ENCODE results near the gene NCOA3.

NCOA3 gene

DNA sequence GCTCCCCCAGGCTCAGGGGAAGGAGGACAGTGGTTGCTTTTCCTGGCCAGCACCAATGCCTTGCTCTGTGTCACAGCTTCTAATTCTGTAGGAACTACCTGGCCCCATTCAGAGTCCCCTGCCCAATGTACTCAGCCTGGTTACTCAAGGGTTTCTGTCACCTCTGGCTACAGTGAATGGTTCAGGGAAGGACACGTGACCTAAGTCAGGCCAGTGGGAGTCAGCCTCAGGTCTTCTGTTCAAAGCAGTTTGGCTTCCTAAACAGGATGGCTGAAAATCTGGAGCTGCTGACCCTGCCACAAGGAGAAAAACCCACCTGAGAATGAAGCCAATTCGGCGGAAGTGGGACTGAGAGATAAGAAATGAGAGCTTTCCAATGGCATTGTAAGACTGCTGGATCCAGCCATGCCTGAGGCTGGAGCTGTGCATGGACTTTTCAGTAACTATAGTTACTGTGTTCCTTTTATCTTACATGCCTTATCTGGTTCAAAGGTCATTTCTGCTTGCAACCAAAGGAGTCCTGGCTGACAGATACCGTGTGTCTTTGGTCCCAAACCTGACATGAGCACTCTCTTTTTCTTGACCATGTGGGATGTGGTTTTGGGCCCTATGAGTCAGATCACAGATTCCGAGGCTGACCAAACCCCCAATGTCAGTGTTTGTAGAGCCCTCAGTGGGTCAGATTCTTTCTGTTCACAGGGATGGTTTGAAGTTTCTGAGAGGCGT, 179.3 kb downstream of the NCOA3 start:
- no peaks in the 10 kb centered on the region for H3K36me3 ChIP-seq (ENCODE audit: insufficient read depth, low read length)
- H3K4me3 ChIP-seq (ENCODE audit: low read depth, low read length): no peak overlapping the region
- H2AFZ ChIP-seq (ENCODE audit: low read length, unreplicated experiment): no peak overlapping the region
- no peaks in the 10 kb centered on the region for H3K79me2 ChIP-seq (ENCODE audit: control insufficient read depth, insufficient read depth, low read length, unreplicated experiment)
- no peaks in the 10 kb centered on the region for H3K4me1 ChIP-seq (ENCODE audit: control insufficient read depth, insufficient read depth, low read length, unreplicated experiment)
- H3K27me3 ChIP-seq (ENCODE audit: insufficient read depth, low read length): no peaks in the 10 kb centered on the region
- H3K27ac ChIP-seq (ENCODE audit: low read depth, low read length): no peak overlapping the region

DNA sequence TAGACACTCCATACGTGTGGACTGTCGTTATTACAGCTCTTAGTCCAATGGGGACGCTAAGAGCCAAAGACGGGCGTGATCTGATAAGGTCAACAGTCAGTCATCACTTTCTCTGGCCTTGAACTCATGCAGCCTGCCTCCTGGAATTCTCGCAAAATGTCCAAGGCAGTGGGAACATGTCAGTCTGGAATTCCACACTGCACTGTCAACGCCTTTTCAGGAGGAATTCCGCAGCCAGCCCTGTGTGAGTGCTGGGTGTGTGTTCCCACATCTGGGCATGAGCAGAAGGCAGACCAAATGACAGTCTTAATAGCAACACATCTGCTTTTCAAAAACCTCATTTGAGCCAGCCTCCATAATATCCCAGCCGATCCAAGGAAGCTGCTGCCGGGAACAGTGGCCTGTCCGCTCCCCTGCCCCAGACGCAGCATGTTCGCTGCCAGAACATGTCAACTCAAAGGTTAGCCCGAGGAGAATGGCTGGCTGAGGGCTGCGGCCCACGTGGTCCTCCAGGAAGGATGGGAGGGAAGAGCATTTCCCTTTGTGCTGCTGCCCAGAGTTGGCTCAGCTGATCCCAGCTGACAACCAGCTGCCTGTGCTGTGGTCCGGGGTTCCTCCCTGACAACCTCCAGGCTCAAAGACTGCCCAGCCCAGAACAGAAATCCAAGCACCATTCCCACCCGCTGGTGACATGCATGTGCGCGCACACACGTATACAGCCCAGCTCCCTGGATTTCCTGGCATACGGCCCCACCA, 180.5 kb downstream of the NCOA3 start:
- Histone ChIP-seq H3K4me1 (ENCODE audit: control insufficient read depth, insufficient read depth, low read length, unreplicated experiment) (no peaks in the 10 kb centered on the region), H2AFZ (ENCODE audit: low read length, unreplicated experiment) (no peak overlapping the region), H3K79me2 (ENCODE audit: control insufficient read depth, insufficient read depth, low read length, unreplicated experiment) (no peaks in the 10 kb centered on the region), H3K36me3 (ENCODE audit: insufficient read depth, low read length) (no peaks in the 10 kb centered on the region), H3K4me3 (ENCODE audit: low read depth, low read length) (no peak overlapping the region), H3K27me3 (ENCODE audit: insufficient read depth, low read length) (no peaks in the 10 kb centered on the region), H3K27ac (ENCODE audit: low read depth, low read length) (no peak overlapping the region)

DNA sequence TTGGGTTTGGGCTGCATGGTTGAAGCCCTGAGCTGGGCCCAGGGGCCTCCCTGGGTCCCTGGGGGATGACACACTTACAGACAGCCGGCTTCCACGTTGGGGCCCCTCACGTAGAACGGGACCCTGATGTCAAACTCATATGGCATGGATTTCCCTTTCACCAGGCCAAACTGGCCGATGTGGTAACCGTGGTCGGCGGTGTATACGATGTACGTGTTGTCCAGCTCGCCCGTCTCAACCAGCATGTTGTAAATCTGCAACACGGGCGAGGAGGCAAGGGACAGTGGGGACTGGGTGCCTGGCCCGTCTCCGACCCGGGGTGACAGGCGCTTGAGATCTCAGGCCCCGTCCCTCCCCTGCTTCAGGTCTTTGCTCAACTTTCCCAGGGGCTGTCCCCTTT, 181.2 kb downstream of the NCOA3 start:
- Histone ChIP-seq H3K36me3 (ENCODE audit: insufficient read depth, low read length) (no peaks in the 10 kb centered on the region), H3K27me3 (ENCODE audit: insufficient read depth, low read length) (no peaks in the 10 kb centered on the region), H3K79me2 (ENCODE audit: control insufficient read depth, insufficient read depth, low read length, unreplicated experiment) (no peaks in the 10 kb centered on the region), H2AFZ (ENCODE audit: low read length, unreplicated experiment) (no peak overlapping the region), H3K4me3 (ENCODE audit: low read depth, low read length) (no peak overlapping the region), H3K4me1 (ENCODE audit: control insufficient read depth, insufficient read depth, low read length, unreplicated experiment) (no peaks in the 10 kb centered on the region), H3K27ac (ENCODE audit: low read depth, low read length) (no peak overlapping the region)

DNA sequence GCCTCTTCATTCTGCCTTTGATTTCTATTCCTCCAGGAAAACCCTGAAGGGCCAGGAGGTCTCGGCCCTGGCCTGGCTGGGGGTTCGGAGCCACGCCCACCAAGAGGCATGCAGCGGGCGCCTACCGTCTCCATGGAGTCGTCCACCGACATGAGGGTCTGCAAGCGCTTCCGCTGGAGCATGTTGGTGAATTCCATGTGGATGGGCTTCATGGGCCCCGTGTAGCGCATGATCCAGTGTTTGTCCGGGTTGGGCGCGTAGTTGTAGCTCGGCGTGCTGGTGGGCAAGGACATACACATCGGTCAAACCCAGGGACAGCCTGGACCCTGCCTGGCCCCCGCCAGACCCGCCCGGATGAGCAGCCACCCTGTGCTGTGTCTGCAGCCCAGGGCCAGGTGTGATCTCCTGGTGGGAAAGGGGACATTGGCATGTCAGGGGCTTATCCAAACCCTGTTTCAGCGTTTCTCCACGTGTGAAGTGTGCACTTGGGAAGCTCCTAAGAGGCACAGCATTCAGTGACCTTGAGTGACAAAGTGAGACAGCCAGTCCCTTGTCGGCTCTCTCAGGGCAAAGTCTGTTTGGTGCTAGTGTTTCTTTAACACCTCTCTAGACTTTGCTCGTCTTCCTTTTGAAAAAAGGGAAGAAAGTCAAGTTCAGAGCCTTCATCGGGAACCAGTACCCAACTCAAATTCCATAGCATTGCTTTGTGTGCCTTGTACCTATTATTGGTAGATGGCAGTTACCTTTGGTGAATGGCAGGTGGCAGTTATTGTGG, 182.8 kb downstream of the NCOA3 start:
- Histone ChIP-seq H3K4me3 (ENCODE audit: low read depth, low read length) (no peak overlapping the region), H3K79me2 (ENCODE audit: control insufficient read depth, insufficient read depth, low read length, unreplicated experiment) (no peaks in the 10 kb centered on the region), H3K27me3 (ENCODE audit: insufficient read depth, low read length) (no peaks in the 10 kb centered on the region), H2AFZ (ENCODE audit: low read length, unreplicated experiment) (no peak overlapping the region), H3K27ac (ENCODE audit: low read depth, low read length) (no peak overlapping the region), H3K36me3 (ENCODE audit: insufficient read depth, low read length) (no peaks in the 10 kb centered on the region), H3K4me1 (ENCODE audit: control insufficient read depth, insufficient read depth, low read length, unreplicated experiment) (no peaks in the 10 kb centered on the region)

DNA sequence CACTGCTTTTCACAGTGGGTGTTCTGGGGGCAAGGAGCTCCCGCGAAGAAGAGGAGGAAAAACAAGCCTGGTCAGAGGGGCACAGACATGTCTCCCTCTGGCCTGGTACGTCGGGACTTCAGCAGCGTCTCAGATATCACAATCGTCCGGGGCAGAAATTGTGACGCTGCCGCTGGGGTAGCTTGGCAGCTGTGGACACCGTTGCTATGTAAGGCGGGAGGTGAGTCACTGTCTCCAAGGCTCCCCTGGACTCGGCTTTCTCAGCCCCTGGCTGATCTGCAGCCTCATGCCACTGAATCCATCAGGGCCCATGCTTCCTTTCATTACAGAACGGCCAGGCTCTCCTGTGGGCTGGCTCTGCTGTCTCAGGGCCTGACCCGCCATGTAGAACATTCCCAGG, 184.9 kb downstream of the NCOA3 start:
- Histone ChIP-seq H3K4me1 (ENCODE audit: control insufficient read depth, insufficient read depth, low read length, unreplicated experiment) (no peaks in the 10 kb centered on the region), H3K79me2 (ENCODE audit: control insufficient read depth, insufficient read depth, low read length, unreplicated experiment) (no peaks in the 10 kb centered on the region), H3K4me3 (ENCODE audit: low read depth, low read length) (no peak overlapping the region), H3K27ac (ENCODE audit: low read depth, low read length) (peak overlapping the region; percentile 37; the same call in 1 of the 2 replicates), H3K36me3 (ENCODE audit: insufficient read depth, low read length) (no peaks in the 10 kb centered on the region), H2AFZ (ENCODE audit: low read length, unreplicated experiment) (no peak overlapping the region), H3K27me3 (ENCODE audit: insufficient read depth, low read length) (no peaks in the 10 kb centered on the region)

DNA sequence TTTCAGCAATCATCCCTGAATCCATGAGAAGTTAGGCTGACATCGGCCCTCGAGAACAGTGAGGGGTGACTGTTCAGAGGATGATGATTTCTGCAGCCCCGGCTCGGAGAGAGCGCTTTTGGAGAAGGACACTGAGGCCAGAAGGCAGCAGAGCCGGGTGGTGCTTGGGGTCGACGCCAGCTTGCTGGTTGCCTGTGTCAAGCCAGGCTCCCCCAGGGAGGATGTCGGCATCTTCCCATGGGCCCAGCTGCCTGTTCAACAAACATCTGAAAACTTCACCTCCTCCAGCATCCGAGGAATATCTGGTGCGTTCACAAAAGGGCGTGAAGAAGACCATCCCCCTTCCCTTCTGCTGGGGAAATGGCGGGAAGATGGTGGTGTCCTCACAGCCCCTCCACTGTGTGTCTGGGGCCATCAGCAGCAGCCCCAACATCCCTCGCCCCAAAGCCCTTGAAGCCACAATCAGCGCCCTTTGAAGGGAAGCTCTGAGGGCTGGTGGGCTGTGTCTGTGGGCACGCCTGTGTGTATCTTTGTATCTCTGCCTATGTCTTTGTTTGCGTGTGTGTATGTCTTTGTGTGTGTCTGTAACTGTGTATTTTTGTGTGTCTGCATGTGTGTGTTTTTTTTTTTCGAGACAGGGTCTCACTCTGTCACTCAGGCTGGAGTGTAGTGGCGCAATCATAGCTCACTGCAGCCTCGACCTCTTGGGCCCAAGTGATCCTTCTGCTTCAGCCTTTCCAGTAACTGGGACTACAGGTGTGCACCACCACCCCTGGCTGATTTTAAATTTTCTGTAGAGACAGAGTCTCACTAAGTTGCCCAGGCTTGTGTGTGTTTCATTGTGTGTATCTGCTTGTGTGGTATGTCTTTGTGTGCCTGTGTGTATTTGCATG, 185.7 kb downstream of the NCOA3 start:
- Histone ChIP-seq H3K4me3 (ENCODE audit: low read depth, low read length) (no peak overlapping the region), H3K4me1 (ENCODE audit: control insufficient read depth, insufficient read depth, low read length, unreplicated experiment) (no peaks in the 10 kb centered on the region), H3K27me3 (ENCODE audit: insufficient read depth, low read length) (no peaks in the 10 kb centered on the region), H3K36me3 (ENCODE audit: insufficient read depth, low read length) (no peaks in the 10 kb centered on the region), H2AFZ (ENCODE audit: low read length, unreplicated experiment) (no peak overlapping the region), H3K27ac (ENCODE audit: low read depth, low read length) (peak overlapping the region; percentile 37; the same call in 1 of the 2 replicates), H3K79me2 (ENCODE audit: control insufficient read depth, insufficient read depth, low read length, unreplicated experiment) (no peaks in the 10 kb centered on the region)

DNA sequence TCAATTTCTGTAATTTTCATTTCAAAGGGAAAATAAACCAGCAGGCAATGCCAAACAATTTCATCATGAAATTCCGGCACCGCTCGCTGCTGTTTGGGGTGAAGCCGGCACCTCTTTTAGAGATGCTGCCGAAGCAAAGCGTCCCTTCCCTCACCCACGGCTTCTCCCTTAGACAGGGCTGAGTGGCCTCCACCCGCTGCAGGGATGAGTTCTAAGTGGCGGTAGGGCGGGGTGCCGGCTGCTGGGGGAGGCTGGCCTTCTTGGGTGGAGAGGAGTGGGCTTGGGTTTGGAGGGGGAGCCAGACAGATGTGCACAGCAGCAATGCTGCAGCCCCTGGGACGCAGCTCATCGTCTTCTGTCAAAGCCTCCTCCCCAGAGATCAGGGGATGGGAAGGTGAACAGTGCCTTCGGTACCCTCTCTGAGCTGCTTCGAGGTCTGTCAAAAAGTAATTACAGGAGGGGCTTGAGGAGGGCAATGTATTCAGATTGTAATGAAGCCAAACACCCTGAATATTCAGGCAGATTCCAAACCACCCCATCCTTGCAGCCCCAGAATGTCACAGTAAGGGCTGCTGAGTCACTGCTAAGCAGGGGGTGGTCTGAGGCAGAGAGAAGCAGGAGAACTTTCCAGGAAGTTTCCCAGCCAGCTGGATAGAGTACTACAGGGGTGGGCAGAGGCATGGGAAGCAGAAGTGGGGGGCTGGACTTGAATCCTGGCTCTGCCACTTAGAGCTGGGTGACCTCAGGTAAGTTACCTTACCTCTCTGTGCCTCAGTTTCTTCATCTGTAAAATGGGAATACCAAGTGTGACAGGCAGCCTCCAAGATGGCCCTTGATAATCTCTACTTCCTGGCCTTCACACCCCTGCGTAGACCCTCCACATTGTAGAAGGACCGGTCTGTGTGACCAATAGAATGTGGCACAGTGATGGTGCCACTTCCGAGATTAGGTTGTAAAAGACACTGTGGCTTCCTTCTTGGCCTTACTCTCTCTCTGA, 187.0 kb downstream of the NCOA3 start:
- Histone ChIP-seq H2AFZ (ENCODE audit: low read length, unreplicated experiment) (no peak overlapping the region), H3K36me3 (ENCODE audit: insufficient read depth, low read length) (no peaks in the 10 kb centered on the region), H3K79me2 (ENCODE audit: control insufficient read depth, insufficient read depth, low read length, unreplicated experiment) (no peaks in the 10 kb centered on the region), H3K27me3 (ENCODE audit: insufficient read depth, low read length) (no peaks in the 10 kb centered on the region), H3K4me3 (ENCODE audit: low read depth, low read length) (no peak overlapping the region), H3K27ac (ENCODE audit: low read depth, low read length) (no peak overlapping the region), H3K4me1 (ENCODE audit: control insufficient read depth, insufficient read depth, low read length, unreplicated experiment) (no peaks in the 10 kb centered on the region)

DNA sequence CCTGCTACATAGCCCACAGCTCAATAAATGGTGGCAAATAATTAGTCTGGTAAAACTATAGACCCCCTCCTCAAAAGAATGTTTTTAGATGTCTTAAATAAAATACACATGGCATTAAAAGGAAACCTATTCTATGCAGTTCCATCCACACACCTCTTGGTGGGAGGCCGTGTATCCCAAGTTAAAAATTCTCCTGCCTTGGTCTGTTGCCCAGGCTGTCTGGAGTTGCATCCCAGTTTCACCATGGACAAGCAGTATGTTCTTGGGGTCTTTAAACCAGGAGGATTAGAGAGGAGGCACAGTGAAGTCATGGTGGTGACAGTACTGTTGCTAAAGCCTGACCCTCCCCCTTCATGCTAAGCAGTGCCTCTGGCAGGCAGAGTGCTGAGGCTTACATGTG, 188.0 kb downstream of the NCOA3 start:
- no peaks in the 10 kb centered on the region for H3K4me1 ChIP-seq (ENCODE audit: control insufficient read depth, insufficient read depth, low read length, unreplicated experiment)
- no peaks in the 10 kb centered on the region for H3K27me3 ChIP-seq (ENCODE audit: insufficient read depth, low read length)
- H3K36me3 ChIP-seq (ENCODE audit: insufficient read depth, low read length): no peaks in the 10 kb centered on the region
- H3K4me3 ChIP-seq (ENCODE audit: low read depth, low read length): no peak overlapping the region
- H2AFZ ChIP-seq (ENCODE audit: low read length, unreplicated experiment): no peak overlapping the region
- no peaks in the 10 kb centered on the region for H3K79me2 ChIP-seq (ENCODE audit: control insufficient read depth, insufficient read depth, low read length, unreplicated experiment)
- H3K27ac ChIP-seq (ENCODE audit: low read depth, low read length): no peak overlapping the region

DNA sequence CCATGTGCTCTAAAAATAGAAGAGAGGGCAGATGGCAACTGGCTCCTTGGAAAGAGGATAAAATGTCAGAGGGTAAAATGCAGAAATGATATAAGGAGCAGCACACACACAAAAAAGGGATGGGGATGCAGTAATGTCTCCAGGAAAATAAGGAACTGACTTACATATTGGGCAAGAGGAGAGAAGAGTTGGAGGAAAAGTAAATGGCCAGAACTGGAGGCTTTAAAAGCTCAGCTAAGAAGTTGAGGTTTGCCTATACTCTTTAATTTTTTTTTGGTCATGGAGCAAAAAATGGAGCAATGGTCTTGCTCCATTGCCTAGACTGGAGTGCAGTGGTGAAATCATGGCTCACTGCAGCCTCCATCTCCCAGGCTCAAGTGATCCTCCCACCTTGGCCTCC, 189.9 kb downstream of the NCOA3 start:
- no peaks in the 10 kb centered on the region for H3K79me2 ChIP-seq (ENCODE audit: control insufficient read depth, insufficient read depth, low read length, unreplicated experiment)
- H3K36me3 ChIP-seq (ENCODE audit: insufficient read depth, low read length): no peaks in the 10 kb centered on the region
- no peak overlapping the region for H3K27ac ChIP-seq (ENCODE audit: low read depth, low read length)
- H2AFZ ChIP-seq (ENCODE audit: low read length, unreplicated experiment): no peak overlapping the region
- H3K4me3 ChIP-seq (ENCODE audit: low read depth, low read length): no peak overlapping the region
- H3K27me3 ChIP-seq (ENCODE audit: insufficient read depth, low read length): no peaks in the 10 kb centered on the region
- no peaks in the 10 kb centered on the region for H3K4me1 ChIP-seq (ENCODE audit: control insufficient read depth, insufficient read depth, low read length, unreplicated experiment)
